Mesothelial cell of epicardium (in vitro differentiated cells): Measurements from ENCODE around the gene PGAP2. TPM values are rescaled to one million over a fixed set of nuclear protein-coding genes. Genes with fewer than 3 reads are reported as not detected.

ENCODE experiments used
- DNase-seq, 2 experiments: peaks; one replicate each; pipeline ENCODE4 v3.0.0; 2021; ENCODE audit warnings: low spot score in 2 of 2; ENCODE audit not compliant: unreplicated experiment in 2 of 2
- H3K27ac Mint-ChIP-seq: 2 replicates; pipeline ENCODE4 v1.8.0; 2021; ENCODE audit warnings: mixed read lengths
- H3K27me3 Mint-ChIP-seq: 2 replicates; pipeline ENCODE4 v1.8.0; 2021; ENCODE audit warnings: low read depth, mixed read lengths
- H3K36me3 Mint-ChIP-seq: 2 replicates; pipeline ENCODE4 v1.8.0; 2021; ENCODE audit warnings: mixed read lengths
- H3K4me1 Mint-ChIP-seq: 2 replicates; pipeline ENCODE4 v1.8.0; 2021; ENCODE audit warnings: mixed read lengths
- H3K4me3 Mint-ChIP-seq: 2 replicates; pipeline ENCODE4 v1.8.0; 2021; ENCODE audit warnings: mild to moderate bottlenecking, moderate library complexity, mixed read lengths
- H3K9me3 Mint-ChIP-seq: 2 replicates; pipeline ENCODE4 v1.8.0; 2021; ENCODE audit warnings: mixed read lengths
- total RNA-seq: library from RNA; stranded (reverse); gene quantifications from 3 replicates; pipeline ENCODE4 v1.2.1, GENCODE V29; 2021
- TF ChIP-seq, protein P1 (sequence below): fragments of 200-600 bp; sonication (generic); IDR thresholded peaks from one replicate; pipeline ENCODE4 v1.5.0; 2021; ENCODE audit warnings: antibody characterized with exemption; ENCODE audit not compliant: unreplicated experiment

The PGAP2 gene
- total RNA-seq, 1 donor from 2014 or later: 47.6 TPM

DNA sequence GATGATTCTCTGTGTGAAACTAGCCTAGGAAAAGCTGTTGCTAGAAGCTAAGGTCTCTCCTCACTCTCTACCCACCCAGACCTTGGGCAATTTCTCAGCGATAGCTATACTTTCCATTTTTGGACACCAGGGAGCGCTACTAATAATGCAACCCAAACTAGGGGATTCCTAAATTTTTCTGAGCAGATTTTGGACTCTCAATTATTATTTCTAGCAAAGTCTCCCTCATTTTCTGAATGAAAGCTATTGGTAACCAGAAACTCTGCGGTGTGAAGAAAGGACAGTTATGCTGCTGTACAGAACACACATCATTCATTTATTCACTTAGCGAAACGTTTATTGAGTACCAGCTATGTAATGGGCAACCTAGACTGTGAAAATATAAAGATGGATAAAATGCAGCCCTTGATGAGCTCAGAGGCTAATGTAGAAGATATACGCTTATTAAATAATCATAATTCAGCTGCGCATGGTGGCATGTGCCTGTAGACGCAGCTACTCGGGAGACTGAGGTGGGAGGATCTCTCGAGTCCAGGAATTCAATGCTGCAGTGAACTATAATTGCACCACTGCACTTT, 41.0 kb downstream of the PGAP2 start:
- Mint-ChIP-seq H3K27ac (no peak overlapping the region), H3K4me3 (no peak overlapping the region), H3K27me3 (no peaks in the 10 kb centered on the region), H3K9me3 (no peaks in the 10 kb centered on the region), H3K36me3 (no peaks in the 10 kb centered on the region), H3K4me1 (peaks cover 6% of the 10 kb centered on the region)
- TF ChIP-seq, protein P1, sequence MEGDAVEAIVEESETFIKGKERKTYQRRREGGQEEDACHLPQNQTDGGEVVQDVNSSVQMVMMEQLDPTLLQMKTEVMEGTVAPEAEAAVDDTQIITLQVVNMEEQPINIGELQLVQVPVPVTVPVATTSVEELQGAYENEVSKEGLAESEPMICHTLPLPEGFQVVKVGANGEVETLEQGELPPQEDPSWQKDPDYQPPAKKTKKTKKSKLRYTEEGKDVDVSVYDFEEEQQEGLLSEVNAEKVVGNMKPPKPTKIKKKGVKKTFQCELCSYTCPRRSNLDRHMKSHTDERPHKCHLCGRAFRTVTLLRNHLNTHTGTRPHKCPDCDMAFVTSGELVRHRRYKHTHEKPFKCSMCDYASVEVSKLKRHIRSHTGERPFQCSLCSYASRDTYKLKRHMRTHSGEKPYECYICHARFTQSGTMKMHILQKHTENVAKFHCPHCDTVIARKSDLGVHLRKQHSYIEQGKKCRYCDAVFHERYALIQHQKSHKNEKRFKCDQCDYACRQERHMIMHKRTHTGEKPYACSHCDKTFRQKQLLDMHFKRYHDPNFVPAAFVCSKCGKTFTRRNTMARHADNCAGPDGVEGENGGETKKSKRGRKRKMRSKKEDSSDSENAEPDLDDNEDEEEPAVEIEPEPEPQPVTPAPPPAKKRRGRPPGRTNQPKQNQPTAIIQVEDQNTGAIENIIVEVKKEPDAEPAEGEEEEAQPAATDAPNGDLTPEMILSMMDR: peak; percentile 60
- DNase-seq: no peak

DNA sequence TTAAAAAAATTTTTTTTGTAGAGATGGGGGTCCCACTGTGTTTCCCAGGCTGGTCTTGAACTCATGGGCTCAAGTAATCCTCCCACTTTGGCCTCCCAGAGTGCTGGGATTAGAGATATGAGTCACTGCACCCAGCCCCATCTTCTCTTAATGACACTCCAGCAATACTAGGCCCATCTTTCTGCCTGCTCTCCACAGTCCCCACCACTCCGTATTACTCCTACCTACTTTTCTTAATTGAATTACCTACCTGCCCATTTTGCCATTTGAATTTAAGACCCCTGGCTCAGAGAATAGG, 45.1 kb downstream of the PGAP2 start:
- TF ChIP-seq, protein P1: no peak
- Mint-ChIP-seq H3K9me3 (no peaks in the 10 kb centered on the region), H3K27ac (no peak overlapping the region), H3K4me3 (no peak overlapping the region), H3K27me3 (no peaks in the 10 kb centered on the region), H3K36me3 (no peaks in the 10 kb centered on the region), H3K4me1 (peaks cover 32% of the 10 kb centered on the region)
- no peak for DNase-seq

DNA sequence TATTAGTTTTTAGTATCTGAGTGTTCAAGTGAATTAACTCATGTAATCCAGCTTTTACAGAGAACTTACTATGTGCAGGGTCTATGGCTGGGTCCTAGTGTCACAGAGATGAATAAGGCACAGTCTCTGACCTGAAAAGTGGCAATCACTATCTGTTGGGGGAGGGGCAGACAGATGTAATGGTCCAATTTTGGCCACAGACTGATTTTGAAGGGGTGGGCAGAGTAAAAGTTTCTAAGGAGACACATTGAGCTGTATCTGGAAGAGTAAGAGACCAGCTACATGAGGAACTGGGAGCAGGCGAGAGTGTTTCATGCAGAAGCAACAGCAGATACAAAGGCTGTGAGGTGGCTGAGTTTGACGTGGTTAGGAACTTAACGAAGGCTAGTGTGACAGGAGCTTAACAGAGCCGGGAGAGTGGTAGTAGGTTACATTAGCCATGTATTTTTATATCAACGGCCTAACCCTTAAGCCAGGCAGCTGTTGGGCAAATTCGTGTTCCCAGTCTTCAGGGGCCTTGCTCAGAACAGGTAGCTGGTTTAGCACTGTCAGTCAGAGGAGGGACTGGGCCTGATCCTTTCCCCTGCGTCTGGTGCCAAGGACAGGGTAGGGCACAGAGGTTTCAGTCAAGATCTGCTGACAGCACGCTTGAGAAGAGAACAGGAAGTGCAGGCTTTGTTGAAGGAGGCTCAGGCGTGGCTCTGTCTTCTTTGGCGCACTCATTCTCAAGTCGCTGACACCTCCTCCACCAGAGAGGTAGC, 45.7 kb downstream of the PGAP2 start:
- Mint-ChIP-seq H3K9me3 (no peaks in the 10 kb centered on the region), H3K4me1 (peaks cover 38% of the 10 kb centered on the region), H3K27me3 (no peaks in the 10 kb centered on the region), H3K36me3 (no peaks in the 10 kb centered on the region), H3K4me3 (peak overlapping the region; percentile 88), H3K27ac (peak overlapping the region; percentile 85)
- no peak for DNase-seq
- TF ChIP-seq, protein P1: no peak

DNA sequence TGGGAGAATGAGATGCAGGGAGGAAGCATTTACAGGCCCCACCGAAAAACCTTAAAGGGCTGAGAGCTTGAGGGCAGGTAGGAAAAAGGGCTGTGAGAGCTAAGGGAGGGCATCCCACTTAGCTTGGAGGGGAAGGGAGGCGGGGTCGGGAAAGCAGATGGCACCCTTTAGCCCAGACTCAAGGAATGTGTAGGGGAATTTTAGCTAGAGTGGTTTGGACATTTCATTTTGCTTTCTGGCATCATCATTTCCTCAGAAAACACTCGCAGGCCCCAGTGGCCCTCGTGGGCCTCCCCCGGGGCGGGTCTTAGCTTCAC, 46.3 kb downstream of the PGAP2 start:
- TF ChIP-seq, protein P1: no peak
- no peak for DNase-seq
- H3K27ac Mint-ChIP-seq: peak overlapping the region; percentile 85
- H3K27me3 Mint-ChIP-seq: no peaks in the 10 kb centered on the region
- no peaks in the 10 kb centered on the region for H3K36me3 Mint-ChIP-seq
- peak overlapping the region; percentile 88 for H3K4me3 Mint-ChIP-seq
- H3K4me1 Mint-ChIP-seq: peaks cover 40% of the 10 kb centered on the region
- no peaks in the 10 kb centered on the region for H3K9me3 Mint-ChIP-seq

DNA sequence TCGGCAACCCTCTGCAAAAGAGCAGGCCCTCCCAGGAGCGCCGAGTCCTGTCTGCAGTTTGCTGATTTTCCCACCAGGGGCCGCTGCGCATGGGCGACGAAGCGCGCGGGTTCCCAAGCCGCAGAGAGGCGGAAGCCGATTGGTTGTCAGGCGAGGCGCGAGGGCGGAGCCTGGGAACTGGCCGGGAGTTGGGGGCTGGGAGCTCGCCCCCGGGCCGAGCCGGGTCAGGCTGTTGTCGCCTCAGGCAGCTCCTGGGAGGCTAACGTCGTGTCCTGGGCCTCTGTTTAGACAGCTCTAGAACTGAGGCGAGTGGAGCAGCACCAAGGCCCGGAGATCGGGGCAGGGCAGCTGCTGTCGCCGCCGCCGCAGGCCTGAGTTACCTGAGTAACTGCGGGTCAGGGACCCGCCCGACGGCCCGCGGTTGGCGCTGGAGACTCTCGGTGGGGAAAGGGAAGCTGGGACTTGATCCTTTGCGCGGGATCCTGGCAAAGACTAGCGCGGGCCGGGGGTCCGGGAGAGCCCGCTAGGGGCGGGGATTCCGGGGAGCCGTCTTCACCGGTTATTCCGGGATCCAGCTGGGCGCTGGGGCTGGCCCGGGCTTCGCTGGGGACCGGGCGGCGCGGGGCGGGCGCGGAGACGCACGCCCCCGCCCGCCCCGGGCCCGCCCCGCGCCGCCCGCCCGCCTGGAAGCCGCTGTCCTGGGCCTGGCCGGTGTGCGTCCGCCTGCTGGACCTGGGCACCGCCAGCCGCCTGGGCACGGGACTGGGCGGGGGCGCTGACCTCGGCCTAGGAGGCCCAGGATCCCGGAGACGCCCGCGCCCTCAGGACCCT, 46.8 kb downstream of the PGAP2 start, which contains the start of gene STIM1:
Gene STIM1 (plus strand): TSS at position 688 of the 831 bp plus-strand sequence. CDS start 607 bp downstream, outside the sequence.
- Mint-ChIP-seq H3K9me3 (no peaks in the 10 kb centered on the region), H3K27ac (peak within 1 kb of the TSS; percentile 88), H3K27me3 (no peaks in the 10 kb centered on the region)

More for the DNA sequence above, 46.8 kb downstream of the PGAP2 start, which contains the start of gene STIM1:
- no peaks in the 10 kb centered on the region for H3K36me3 Mint-ChIP-seq
- H3K4me3 Mint-ChIP-seq: peak within 1 kb of the TSS; percentile 98
- TF ChIP-seq, protein P1: peak; percentile 98
- peak; percentile 91 to 99 for DNase-seq
- peaks cover 40% of the 10 kb centered on the region for H3K4me1 Mint-ChIP-seq
